ENCODE measurements around the gene DBR1. TPM values are rescaled to one million over a fixed set of nuclear protein-coding genes. Genes with fewer than 3 reads are reported as not detected.

DBR1 gene, protein sequence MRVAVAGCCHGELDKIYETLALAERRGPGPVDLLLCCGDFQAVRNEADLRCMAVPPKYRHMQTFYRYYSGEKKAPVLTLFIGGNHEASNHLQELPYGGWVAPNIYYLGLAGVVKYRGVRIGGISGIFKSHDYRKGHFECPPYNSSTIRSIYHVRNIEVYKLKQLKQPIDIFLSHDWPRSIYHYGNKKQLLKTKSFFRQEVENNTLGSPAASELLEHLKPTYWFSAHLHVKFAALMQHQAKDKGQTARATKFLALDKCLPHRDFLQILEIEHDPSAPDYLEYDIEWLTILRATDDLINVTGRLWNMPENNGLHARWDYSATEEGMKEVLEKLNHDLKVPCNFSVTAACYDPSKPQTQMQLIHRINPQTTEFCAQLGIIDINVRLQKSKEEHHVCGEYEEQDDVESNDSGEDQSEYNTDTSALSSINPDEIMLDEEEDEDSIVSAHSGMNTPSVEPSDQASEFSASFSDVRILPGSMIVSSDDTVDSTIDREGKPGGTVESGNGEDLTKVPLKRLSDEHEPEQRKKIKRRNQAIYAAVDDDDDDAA
- 7.1 and 7.7 TPM in 2 replicates for polyA plus RNA-seq

GRCh38 chr3:138174421-138175131 is at the start of gene DBR1:
Gene DBR1, minus strand, starts transcription at chr3:138174921. Its CDS starts 126 bp downstream, at chr3:138174795.

GRCh38 chr3:138187296-138188012 is 12.7 kb upstream of the DBR1 start, which contains the start of gene ARMC8:
Gene ARMC8, plus strand, starts transcription at chr3:138187301. Its CDS starts 254 bp downstream, at chr3:138187555.

GRCh38 chr3:138132239-138132638 is 42.5 kb downstream of the DBR1 start, which contains the start of gene A4GNT:
Gene A4GNT, minus strand, starts transcription at chr3:138132390. Its CDS starts 1,134 bp downstream, at chr3:138131256.

DNA sequence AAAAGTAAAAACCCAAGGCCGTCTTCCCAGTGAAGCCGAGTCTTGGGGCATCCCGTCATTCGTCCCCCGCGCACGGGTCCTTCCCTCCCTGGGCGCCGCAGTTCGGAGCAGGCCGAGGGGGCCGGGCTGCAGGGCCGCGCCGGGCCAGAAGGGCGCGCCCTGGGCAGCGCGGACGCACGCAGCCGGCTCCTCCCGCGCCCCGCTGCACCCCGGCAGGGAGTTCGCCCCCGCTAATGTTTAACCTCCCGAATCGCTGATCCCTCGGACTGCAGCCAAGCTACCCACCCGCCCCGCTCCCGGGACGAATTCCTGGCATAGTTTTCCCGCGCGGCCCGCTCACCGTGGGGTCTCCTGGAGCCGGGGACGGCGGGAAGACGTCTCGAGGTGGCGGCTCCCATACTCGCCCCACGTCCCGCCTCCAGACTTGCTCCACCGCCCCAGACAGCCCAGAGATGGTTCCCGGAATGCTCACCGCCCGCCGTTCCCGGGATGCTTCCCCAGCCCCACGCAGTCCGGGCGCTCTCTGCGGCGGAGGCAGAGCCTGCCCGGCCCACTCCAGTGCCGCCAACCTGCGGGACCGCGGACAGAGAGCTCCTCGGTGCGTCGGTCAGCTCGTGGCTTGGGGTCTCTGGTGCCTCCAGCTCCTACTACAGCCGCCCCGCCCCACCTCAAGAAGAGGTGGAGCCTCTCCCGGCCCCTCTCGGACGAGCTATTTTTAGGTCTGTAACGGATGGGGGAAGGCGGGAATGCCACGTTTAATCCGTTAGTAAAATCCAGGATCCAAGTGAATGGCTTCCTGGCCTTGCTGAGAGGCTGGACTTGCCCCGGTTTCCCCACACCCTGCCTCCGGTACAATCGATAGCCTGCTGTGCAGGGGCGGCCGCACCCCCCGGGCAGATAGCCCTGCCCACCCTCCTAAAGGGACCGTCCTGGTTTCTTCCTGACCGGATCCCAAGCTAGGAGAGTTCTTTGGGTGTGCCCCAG is 59.4 kb downstream of the DBR1 start, which contains the start of gene DZIP1L:
Gene DZIP1L (minus strand): TSS at position 621 of the 984 bp plus-strand sequence. CDS start 11,637 bp downstream, outside the sequence.

Other genes with a start within 250 kb of the DBR1 start
- not detected in 2 replicates for gene CLDN18, start 164.8 kb downstream of the DBR1 start, polyA plus RNA-seq
- not detected in 2 replicates for gene DZIP1L, start 59.3 kb downstream of the DBR1 start, polyA plus RNA-seq
- gene A4GNT, start 42.5 kb downstream of the DBR1 start, polyA plus RNA-seq: not detected in 2 replicates
- 34.8 and 59.0 TPM in 2 replicates for gene ARMC8, start 12.4 kb upstream of the DBR1 start, polyA plus RNA-seq
- 5.3 and 6.2 TPM in 2 replicates for gene NME9, start 154.9 kb upstream of the DBR1 start, polyA plus RNA-seq
- 22.5 and 24.3 TPM in 2 replicates for gene MRAS, start 173.7 kb upstream of the DBR1 start, polyA plus RNA-seq

All from Purkinje cell (primary cell).